HG03064 (cell line): ENCODE measurements around the gene COL6A3.

Experiments used
- ATAC-seq: cut with Tn5 transposase; IDR thresholded peaks from one replicate; pipeline ENCODE4 v1.9.1; 2021; ENCODE audit warnings: low read depth; ENCODE audit not compliant: unreplicated experiment

The COL6A3 gene

DNA sequence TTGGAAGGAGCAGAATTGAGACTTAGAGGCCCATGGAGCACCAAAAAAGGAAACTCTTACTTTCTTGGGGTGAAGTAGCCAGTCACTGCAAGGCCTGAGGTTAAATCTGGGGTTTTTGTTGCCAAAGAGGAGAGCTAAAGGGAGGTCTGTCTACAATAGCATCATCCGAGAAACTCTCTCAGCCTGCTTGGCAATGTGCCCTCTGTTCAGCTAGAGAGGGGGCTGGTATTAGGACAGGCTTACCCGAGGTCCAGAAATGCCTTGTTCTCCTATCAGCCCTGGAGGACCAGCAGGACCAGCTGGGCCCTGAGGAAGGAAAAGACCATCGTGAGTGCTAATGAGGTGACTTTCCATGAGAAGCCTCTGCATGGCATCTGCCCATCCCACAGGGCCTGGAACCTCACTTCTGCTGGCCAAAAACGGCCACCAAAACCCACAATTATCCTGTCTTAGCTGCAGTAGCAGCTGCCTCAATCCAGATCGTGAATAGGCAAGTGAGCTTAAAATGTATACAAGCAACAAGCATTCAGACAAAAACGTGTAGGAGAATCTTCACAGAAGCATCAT, 61.6 kb downstream of the COL6A3 start:
- no peak for ATAC-seq

DNA sequence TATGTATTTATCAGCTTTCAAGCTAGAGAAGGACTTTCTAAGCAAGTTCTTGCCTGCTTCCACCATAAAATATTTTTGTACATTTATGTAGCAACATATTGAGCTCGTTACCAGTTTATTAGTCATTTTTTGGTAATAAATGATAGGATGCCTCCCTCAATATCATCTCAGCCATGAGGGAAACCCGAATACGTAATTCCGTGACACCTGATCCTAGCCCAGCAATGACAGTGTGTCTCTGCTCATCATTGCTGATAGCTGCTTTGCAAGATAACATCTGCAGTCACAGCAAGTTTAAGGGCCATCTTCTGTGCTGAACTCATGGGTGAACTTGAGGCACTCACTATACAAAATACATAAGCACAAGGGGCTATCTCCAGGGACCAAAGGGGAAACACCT, 62.2 kb downstream of the COL6A3 start:
- no peak for ATAC-seq

DNA sequence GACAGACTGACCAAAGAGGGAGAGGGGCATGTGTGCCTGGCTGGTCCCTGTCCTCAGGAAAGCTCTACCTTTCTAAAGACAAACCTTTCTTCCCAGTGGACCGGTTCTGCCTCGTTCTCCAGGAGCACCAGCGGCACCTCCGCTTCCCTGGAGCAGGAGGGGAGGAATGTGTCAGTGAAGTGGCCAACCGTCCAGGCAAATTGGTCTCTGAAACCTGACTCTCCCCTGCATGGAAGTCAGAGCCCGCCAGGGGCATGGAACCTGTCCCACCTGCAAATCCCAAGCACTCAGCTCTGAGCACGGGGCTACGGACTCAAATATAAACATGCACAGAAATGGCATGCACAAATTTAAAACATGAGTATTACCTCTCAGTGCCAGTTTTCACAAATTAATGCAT, 62.9 kb downstream of the COL6A3 start:
- no peak for ATAC-seq

GRCh38 chr2:237350597-237350996, 63.4 kb downstream of the COL6A3 start:
- no peak for ATAC-seq

GRCh38 chr2:237350070-237350469, 63.9 kb downstream of the COL6A3 start:
- ATAC-seq: no peak

DNA sequence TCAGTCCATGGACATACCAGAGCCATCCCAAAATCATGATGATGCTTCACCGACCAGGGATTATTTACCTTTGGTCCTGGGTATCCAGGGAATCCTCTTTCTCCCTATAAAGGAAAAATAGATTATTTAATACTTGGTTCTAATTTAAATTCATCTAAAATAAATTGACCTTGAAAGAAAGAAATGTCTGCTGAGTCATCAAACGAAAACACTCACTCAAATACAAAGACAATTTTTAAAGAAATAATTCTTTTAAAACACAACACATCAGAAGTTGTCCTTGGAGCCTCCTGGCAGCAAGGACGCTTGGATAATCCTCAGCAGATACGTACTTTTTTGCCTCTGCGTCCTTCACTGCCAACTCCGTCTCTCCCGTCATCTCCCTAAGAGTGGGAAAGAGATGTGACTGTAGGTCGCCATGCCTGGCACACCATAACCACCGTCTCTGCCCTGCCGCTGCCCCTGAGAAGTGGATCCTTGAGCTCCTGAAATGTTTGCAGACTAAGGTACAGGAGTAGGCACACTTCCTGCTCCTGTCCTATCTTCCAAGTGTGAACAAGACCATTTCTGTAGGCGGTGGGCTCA, 65.6 kb downstream of the COL6A3 start:
- ATAC-seq: no peak

GRCh38 chr2:237345891-237346640, 67.9 kb downstream of the COL6A3 start:
- ATAC-seq: no peak

- no peak for ATAC-seq
Observed at GRCh38 chr2:237345411-237345810, 68.6 kb downstream of the COL6A3 start.

- no peak for ATAC-seq
Observed at GRCh38 chr2:237344942-237345341, 69.0 kb downstream of the COL6A3 start.

DNA sequence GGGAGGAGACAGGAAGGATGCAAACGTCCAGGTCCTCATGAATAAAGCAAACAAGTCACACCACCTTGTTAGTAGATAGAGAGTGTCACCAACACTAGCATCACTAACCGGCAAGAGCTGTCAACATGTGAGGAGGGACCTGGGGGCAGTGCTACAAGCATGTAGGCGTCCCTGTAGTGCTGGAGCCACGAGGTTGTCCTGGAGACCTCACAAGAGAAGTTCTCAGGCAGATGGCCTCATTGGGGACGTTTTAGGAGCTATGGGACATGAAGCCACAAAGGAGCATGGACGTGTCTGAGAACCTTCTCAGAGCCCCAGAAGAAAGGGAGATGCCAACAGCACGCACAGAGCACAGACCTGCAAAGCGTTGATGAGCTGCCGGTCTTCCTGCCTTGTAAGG, 70.0 kb downstream of the COL6A3 start:
- ATAC-seq: no peak

GRCh38 chr2:237341872-237342271, 72.1 kb downstream of the COL6A3 start:
- ATAC-seq: no peak

DNA sequence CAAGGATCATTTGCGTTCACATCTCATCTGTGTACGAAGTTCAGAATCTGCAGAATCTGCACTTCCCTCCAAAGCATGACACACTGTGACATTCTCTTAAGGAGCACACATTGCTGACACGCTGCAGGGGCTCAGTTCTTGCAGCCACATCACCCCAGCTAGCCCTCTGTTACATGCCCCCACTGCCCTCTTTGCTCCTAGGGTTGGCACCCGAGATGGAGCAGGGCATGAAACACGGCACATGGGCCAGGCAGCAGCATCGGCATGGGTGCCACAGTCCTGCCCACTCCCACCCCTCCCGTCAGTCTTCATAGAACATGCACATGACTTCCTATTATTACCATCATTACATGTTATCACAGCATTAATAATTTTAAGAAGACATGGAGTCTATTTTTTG, 76.4 kb downstream of the COL6A3 start:
- ATAC-seq: no peak

- no peak for ATAC-seq
Observed at GRCh38 chr2:237336131-237336530, 77.8 kb downstream of the COL6A3 start.

DNA sequence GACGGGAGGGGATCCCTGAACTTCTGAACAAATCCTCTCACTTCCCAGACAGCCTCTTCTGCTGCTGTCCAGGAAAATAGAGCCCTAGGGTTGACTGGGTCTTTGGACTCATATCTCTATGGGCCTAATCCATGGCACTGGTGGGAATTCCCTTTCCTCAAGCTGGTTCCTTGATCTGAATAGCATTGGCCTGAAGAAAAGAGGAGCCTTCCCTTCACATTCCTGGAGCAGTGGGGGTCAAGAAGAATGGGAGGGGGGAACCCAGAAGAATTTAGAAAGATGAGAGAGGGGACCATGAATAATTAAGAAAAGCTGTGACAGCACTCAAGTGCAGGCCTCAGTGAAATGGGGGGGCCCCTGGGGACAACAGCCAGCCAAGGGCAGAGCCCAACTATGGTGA, 80.2 kb downstream of the COL6A3 start:
- ATAC-seq: no peak

GRCh38 chr2:237330541-237330940, 83.4 kb downstream of the COL6A3 start:
- no peak for ATAC-seq

DNA sequence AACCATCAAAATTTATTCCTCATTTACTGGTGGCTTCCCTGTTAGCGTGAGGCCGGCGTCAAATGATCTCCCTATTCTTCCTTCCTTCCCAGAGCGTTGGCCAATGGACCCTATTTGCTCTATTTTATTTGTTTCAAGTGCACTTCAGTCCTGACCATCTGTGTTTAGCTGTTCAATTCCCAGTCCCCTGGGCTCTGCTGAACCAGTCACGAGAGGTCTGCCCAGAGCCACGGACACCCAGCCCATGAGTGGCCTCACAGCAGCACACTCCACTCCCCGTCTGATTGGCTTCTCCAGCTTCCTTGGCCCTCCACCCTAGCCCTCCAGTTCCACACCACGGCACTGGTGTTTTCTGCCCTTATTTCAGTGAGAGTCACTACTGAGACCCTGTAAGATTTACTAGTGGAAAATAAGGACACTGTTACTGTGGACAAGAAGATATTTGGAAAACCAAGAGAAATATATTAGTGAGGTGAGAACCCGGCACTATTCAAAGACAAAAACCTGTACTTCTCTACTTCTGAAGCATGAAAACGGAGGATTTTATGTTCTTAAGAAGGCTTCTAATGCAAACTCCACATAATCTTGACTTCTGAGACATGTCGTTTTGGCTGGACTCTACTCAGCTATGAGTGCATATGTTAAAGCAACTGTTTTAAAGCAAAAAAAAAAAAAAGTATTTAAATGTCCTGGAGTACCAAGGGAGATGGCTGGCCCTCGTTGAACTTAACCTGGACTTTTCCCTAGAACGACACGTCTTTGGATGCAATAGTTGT, 86.6 kb downstream of the COL6A3 start:
- ATAC-seq: no peak

- ATAC-seq: no peak
Observed at GRCh38 chr2:237326266-237327171, 87.4 kb downstream of the COL6A3 start.

GRCh38 chr2:237324837-237325236, 89.1 kb downstream of the COL6A3 start:
- no peak for ATAC-seq

DNA sequence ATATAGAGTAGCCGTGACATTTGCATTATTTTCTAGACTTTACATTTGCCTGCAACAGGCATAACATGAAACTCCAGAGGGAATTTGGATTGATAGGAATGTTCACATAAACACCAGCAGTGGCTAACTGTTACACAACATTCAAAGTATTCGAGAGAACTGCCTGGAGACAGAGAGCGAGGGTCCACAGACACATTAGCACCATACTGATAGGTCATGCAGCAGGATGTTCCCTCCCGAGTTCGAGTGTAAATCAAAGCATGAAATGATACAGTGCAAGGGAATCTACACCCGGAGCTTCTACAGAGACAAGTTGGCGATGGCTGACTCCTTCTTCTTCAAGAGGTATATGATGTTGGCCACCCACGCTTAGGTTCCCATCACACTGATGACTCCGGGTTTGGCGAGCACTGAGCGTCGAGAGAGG, 89.5 kb downstream of the COL6A3 start:
- ATAC-seq: no peak

DNA sequence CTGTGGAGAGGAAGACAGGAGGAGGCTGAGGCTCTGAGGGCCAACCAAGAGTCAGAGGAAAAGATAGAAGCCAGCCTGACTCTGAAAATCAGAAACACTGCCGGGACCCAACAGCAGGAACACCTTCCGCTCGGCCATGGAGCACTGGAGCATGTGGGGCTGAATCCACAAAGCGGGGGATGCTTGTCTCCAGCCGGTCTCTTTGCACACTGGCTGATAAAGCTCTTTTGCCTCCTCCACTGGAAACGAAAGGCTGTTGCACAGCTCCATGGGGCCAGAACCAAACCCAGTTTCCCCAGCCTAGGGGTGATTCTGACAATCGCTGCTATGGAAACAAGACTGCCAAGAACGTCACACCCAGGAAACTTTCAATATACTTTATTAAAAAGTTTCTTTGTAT, 90.3 kb downstream of the COL6A3 start:
- ATAC-seq: no peak
